HG03025 (cell line): ENCODE results near the gene ULK3.
A peak's percentile ranks its signal among the peaks of the same experiment; 100 is the strongest.

Source experiments
- ATAC-seq: cut with Tn5 transposase; IDR thresholded peaks from one replicate; pipeline ENCODE4 v1.9.1; 2021; ENCODE audit warnings: mild to moderate bottlenecking, moderate library complexity; ENCODE audit not compliant: unreplicated experiment, low FRiP score

Gene ULK3

DNA sequence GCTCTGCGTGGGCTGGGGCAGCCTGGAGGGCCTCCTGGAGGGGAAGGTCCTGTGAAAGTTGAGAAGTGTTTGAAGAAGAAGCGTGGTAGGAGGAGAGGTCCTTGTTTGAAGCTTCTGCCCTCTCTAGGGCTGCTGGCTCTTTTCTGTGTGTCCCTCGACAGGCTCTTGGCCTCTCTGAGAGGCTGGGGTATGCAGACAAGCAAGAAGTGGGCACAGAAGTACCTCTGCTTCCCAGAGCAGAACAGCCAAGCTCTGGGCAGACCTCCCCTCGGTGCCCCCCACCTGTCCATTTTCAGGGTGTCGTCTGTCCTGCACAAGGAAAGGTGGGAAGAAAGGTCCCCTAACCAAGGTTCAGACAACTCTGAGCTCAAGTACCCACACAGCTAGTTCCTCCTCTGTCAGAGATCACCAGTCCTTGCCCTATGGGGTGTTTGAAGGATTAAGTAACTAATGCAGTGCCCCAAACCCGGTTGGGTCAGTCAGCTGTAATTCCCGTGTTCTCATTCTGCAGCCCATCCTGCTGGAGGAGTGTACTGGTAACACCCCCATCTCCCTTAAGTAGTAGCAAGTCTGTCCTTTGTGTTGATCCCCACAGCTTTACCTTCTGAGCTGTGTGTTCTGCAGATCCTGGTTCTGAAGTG lies 54.8 kb downstream of the ULK3 start:
- no peak for ATAC-seq

DNA sequence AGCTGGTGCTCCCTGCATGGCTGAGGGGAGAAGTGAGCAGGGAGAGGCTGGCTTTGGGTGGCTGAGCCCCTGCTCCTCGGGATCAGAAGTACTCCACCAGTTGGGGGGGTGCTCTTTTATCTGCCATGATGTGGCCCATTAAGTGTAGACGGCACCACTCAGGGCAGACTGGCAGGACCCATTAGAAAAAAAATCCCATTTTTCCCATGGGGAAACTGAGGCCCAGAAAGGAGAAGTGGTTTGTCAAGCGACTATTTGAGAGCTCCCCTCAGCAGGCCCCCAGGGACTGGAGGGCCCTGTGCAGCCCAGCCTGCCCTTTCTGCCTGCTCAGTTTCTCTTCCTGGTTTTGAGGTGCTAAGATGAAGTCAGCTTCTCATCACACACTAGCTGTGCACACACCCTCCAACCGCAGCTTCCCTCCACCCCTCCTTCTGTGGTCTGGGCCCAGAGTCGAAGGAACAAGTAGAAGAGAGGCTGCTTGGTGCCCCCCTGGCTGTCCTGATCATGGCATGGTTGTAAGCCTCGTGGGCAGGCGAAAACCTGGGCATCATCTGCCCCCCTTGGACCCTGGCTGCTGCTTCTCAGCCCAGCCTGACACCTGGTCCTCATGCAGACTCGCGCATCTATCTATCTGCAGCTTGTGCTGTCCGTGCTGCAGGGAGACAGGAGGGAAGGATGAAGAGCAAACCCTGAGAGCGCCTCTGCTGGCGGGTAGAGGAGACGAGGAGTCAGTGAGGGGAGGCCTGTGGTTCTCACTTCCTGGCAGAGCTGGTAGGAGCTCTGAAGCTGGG lies 55.5 kb downstream of the ULK3 start:
- ATAC-seq: peak; percentile 32

DNA sequence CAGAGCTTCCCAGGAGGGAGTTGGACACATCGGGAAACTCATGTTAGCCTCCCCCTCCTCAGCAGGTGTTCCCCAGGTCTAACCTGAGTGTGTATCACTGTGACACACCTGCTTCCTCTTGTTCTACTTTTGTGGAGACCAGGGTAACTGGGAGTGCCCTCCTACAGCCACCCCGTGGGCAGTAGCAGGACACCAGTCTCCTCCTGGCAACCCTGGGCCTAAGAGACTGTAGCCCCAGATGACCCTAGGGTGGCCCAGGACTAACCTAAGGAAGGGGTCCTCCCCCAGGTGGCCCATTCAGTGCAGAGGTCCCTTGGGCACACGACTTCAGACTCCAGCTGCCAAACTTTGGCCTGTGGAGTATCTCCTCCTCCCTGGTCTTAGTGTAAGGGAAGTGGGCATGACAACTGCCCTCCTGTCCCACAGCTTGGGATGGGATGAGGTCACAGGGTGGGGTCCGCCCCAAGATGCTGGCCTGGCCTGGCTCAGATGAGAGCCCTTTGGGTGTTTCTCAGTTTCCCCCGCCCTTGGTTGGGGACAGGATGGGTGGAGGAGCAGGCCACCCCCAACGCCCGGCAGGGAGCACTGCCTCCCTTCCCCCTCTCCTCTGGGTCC lies 56.3 kb downstream of the ULK3 start:
- ATAC-seq: no peak
